ENCODE data around the gene ST6GAL1.
"Not testable (repeated sequence)": the region's sequence is repeated elsewhere in the genome, so short reads cannot be mapped to it uniquely, and the experiment has no call there.

ST6GAL1 gene

GRCh38 chr3:186990878-186991308, 60.6 kb downstream of the ST6GAL1 start:
- TF ChIP-seq CTCF (conservative IDR thresholded peaks at IDR 0.05; ENCODE audit: low read length) = no peak
- H3K4me3 ChIP-seq (ENCODE audit: low read length) = no peak overlapping the region
- no peak for DNase-seq (ENCODE audit: low read depth)

GRCh38 chr3:186991470-186991869, 61.1 kb downstream of the ST6GAL1 start:
- no peak overlapping the region for H3K4me3 ChIP-seq (ENCODE audit: low read length)
- DNase-seq (ENCODE audit: low read depth) = no peak
- no peak for TF ChIP-seq CTCF (conservative IDR thresholded peaks at IDR 0.05; ENCODE audit: low read length)

- not testable (repeated sequence) for DNase-seq (ENCODE audit: low read depth); H3K4me3 ChIP-seq (ENCODE audit: low read length)
Observed at GRCh38 chr3:186992096-186992495, 61.8 kb downstream of the ST6GAL1 start.

- TF ChIP-seq CTCF (conservative IDR thresholded peaks at IDR 0.05; ENCODE audit: low read length) = no peak
- no peak overlapping the region for H3K4me3 ChIP-seq (ENCODE audit: low read length)
- DNase-seq (ENCODE audit: low read depth) = no peak
Observed at GRCh38 chr3:186993210-186993782, 63.0 kb downstream of the ST6GAL1 start.

- DNase-seq (ENCODE audit: low read depth) = no peak
Observed at GRCh38 chr3:186994000-186994955, 64.0 kb downstream of the ST6GAL1 start.

GRCh38 chr3:186996356-186996755, 66.0 kb downstream of the ST6GAL1 start:
- no peak for TF ChIP-seq CTCF (conservative IDR thresholded peaks at IDR 0.05; ENCODE audit: low read length)
- no peak for DNase-seq (ENCODE audit: low read depth)
- no peak overlapping the region for H3K4me3 ChIP-seq (ENCODE audit: low read length)

More at GRCh38 chr3:186994000-186994955, 64.0 kb downstream of the ST6GAL1 start:
- no peak overlapping the region for H3K4me3 ChIP-seq (ENCODE audit: low read length)
- TF ChIP-seq CTCF (conservative IDR thresholded peaks at IDR 0.05; ENCODE audit: low read length) = no peak

- TF ChIP-seq CTCF (conservative IDR thresholded peaks at IDR 0.05; ENCODE audit: low read length) = no peak
- no peak for DNase-seq (ENCODE audit: low read depth)
- H3K4me3 ChIP-seq (ENCODE audit: low read length) = no peak overlapping the region
Observed at GRCh38 chr3:186997061-186997460, 66.7 kb downstream of the ST6GAL1 start.
